K562 (cell line): ENCODE measurements around the gene CRLF1. TPM values are rescaled to one million over a fixed set of nuclear protein-coding genes. Genes with fewer than 3 reads are reported as not detected.

ENCODE experiments used
- ATAC-seq: fragments of 200-7000 bp; cut with Tn5 transposase; 3 replicates; pipeline ENCODE4 v1.9.1; 2020; ENCODE audit warnings: moderate library complexity
- BruUV-seq: library from RNA; stranded (reverse); fragments of 400-500 nt; replicated peaks from 2 replicates; lab custom pipeline; 2021; lab: Mats Ljungman, UMichigan
- CTCF ChIA-PET: fragments of 300-600 bp; formaldehyde crosslinking; extraction: SDS; loops from one replicate; lab custom pipeline; 2021; ENCODE audit warnings: low intra/inter-chr PET ratio; lab: Yijun Ruan, JAX
- POLR2A ChIA-PET: fragments of 300-600, 350-650 bp; sonication (Branson Sonifier 250); formaldehyde crosslinking; extraction: SDS; loops from one replicate; lab custom pipeline; 2021; ENCODE audit warnings: antibody characterized with exemption, inconsistent platforms; lab: Yijun Ruan, JAX
- DNase-seq, 4 experiments: peaks; one replicate each; pipeline versions ENCODE4 v3.0.0 to v3.0.0-alpha.2; 2011 to 2018; ENCODE audit warnings: low spot score in 3 of 4, mixed read lengths in 3 of 4; ENCODE audit errors: extremely low read depth in 1 of 4
- FAIRE-seq: peaks from 2 replicates; lab custom pipeline; 2011; peaks lifted over from hg19 to GRCh38; lab: Jason Lieb, UNC
- H2AFZ ChIP-seq: 2 replicates; pipeline ENCODE4 v1.6.0; 2011; ENCODE audit warnings: low read depth, low read length, control low read depth, inconsistent platforms
- H3K27ac ChIP-seq: fragments of 200-600 bp; 3 replicates; pipeline ENCODE4 v1.8.0; 2011; ENCODE audit warnings: low read depth, mild to moderate bottlenecking, control low read depth, inconsistent platforms, low read length, moderate library complexity, mixed read lengths; ENCODE audit errors: extremely low read depth
- H3K27me3 ChIP-seq, 2 experiments: fragments of 300-600 bp in 1 of 2; 2 replicates in 1 of 2; 3 replicates in 1 of 2; pipeline versions ENCODE4 v1.6.0 to v1.8.0; 2011; ENCODE audit warnings: inconsistent platforms in 2 of 2, low read length in 2 of 2, mild to moderate bottlenecking in 1 of 2, mixed read lengths in 1 of 2, moderate library complexity in 1 of 2; ENCODE audit not compliant: control insufficient read depth in 2 of 2, insufficient read depth in 2 of 2
- H3K36me3 ChIP-seq: fragments of 300-600 bp; 3 replicates; pipeline ENCODE4 v1.8.0; 2011; ENCODE audit warnings: mild to moderate bottlenecking, low read length, inconsistent platforms; ENCODE audit not compliant: control insufficient read depth, insufficient read depth
- H3K4me1 ChIP-seq, 2 experiments: fragments of 200-600 bp in 1 of 2; replicated peaks in 1 of 2; 2 replicates in 1 of 2; 3 replicates in 1 of 2; pipeline versions ENCODE4 v1.5.1 to v1.8.0; 2011; ENCODE audit warnings: inconsistent platforms in 2 of 2, low read length in 2 of 2, mild to moderate bottlenecking in 1 of 2, mixed read lengths in 1 of 2, moderate library complexity in 1 of 2; ENCODE audit not compliant: control insufficient read depth in 2 of 2, insufficient read depth in 2 of 2
- H3K4me2 ChIP-seq: 2 replicates; pipeline ENCODE4 v1.6.1; 2011; ENCODE audit warnings: low read length, control low read depth, inconsistent platforms, mixed read lengths; ENCODE audit not compliant: insufficient read depth
- H3K4me3 ChIP-seq: fragments of 200-600 bp; sonication (generic), shearing (Covaris generic); 2 replicates; pipeline ENCODE4 v1.5.1; 2016; ENCODE audit warnings: control low read depth, inconsistent platforms
- H3K79me2 ChIP-seq: fragments of 200-600 bp; 3 replicates; pipeline ENCODE4 v1.8.0; 2011; ENCODE audit warnings: low read length, inconsistent platforms; ENCODE audit not compliant: control insufficient read depth, insufficient read depth
- H3K9ac ChIP-seq, 2 experiments: 2 replicates each; pipeline versions ENCODE4 v1.6.0 to v1.6.1; 2011; ENCODE audit warnings: low read depth in 2 of 2, low read length in 2 of 2, control low read depth in 1 of 2, inconsistent platforms in 1 of 2, mild to moderate bottlenecking in 1 of 2, mixed read lengths in 1 of 2; ENCODE audit not compliant: insufficient read depth in 1 of 2
- H3K9me1 ChIP-seq: one replicate; pipeline ENCODE4 v1.6.0; 2011; ENCODE audit warnings: inconsistent platforms, mild to moderate bottlenecking, low read length, moderate library complexity; ENCODE audit not compliant: control insufficient read depth, insufficient read depth
- H3K9me3 ChIP-seq: replicated peaks from 2 replicates; pipeline ENCODE4 v1.5.1; 2011; ENCODE audit warnings: low read depth, low read length, inconsistent platforms; ENCODE audit not compliant: control insufficient read depth, insufficient read depth
- H4K20me1 ChIP-seq: replicated peaks from 2 replicates; pipeline ENCODE4 v1.6.1; 2011; ENCODE audit warnings: low read length, inconsistent platforms, mixed read lengths; ENCODE audit not compliant: control insufficient read depth, insufficient read depth
- ARNT ChIP-seq, 2 experiments: fragments of 450-650 bp; IDR thresholded peaks; 2 replicates each; pipeline ENCODE4 v1.6.1; 2016; ENCODE audit warnings: mild to moderate bottlenecking in 1 of 2
- EZH2 ChIP-seq: IDR thresholded peaks from 2 replicates; pipeline ENCODE4 v1.6.1; 2012; ENCODE audit warnings: low read depth, mild to moderate bottlenecking, inconsistent platforms, low read length, borderline replicate concordance
- FOS ChIP-seq: IDR thresholded peaks from 3 replicates; pipeline ENCODE4 v1.6.1; 2011; ENCODE audit not compliant: insufficient read length; ENCODE audit errors: extremely low read depth
- HDAC6 ChIP-seq: IDR thresholded peaks from 2 replicates; pipeline ENCODE4 v1.6.1; 2012; ENCODE audit warnings: low read depth, mild to moderate bottlenecking, control low read depth, inconsistent platforms, low read length, moderate library complexity
- ZBTB7A ChIP-seq: IDR thresholded peaks from 2 replicates; pipeline ENCODE4 v1.6.1; 2011; ENCODE audit warnings: low read depth, mild to moderate bottlenecking, low read length, moderate library complexity, borderline replicate concordance; ENCODE audit not compliant: control insufficient read depth
- ZFP30 ChIP-seq: fragments of 250-450 bp; sonication (Bioruptor Pico); IDR thresholded peaks from 2 replicates; pipeline ENCODE4 v1.8.0; 2022; ENCODE audit warnings: moderate library complexity, mild to moderate bottlenecking, inconsistent platforms, borderline replicate concordance
- WGBS: fragments of 100-300 bp; shearing (Covaris generic); methylation state at CpG from one replicate; pipeline ENCODE4 v1.1.6; 2016; ENCODE audit warnings: low coverage, mixed read lengths; ENCODE audit not compliant: insufficient coverage; ENCODE audit errors: missing lambda C conversion rate; 5-methylcytosine and 5-hydroxymethylcytosine counted together
- in situ Hi-C: fragments of 300-500 bp; cut with MboI; formaldehyde crosslinking; loops from 4 replicates; pipeline ENCODE4 v1.15.0; 2018; ENCODE audit warnings: inconsistent platforms, mixed read lengths
- intact Hi-C: fragments of 100-400 bp; cut with micrococcal nuclease; formaldehyde crosslinking; loops from 2 replicates; pipeline ENCODE4 v1.14.2; 2022
- polyA plus RNA-seq, 8 experiments: library from polyadenylated mRNA; depleted of rRNA in 4 of 8; stranded (reverse) in 5 of 8; unstranded in 3 of 8; fragments of >200 nt; fragmentation: Nextera tagmentation in 2 of 8; fragmentation: Illumina TruSeq in 1 of 8; extraction: Ambion mirVana in 2 of 8; extraction: Trizol in 1 of 8; gene quantifications; 2 replicates each; pipeline versions ENCODE4 v1.2.1 to v1.2.3, GENCODE V29; 2011 to 2014; ENCODE audit warnings: inconsistent platforms in 1 of 8, missing spikeins in 1 of 8
- total RNA-seq, 7 experiments: library from RNA; depleted of rRNA in 6 of 7; stranded (reverse); fragments of >200 nt in 6 of 7; fragmentation: Illumina TruSeq in 2 of 7; extraction: Trizol in 2 of 7; gene quantifications; 2 replicates each; pipeline versions ENCODE4 v1.2.1 to v1.2.3, GENCODE V29; 2011 to 2021; ENCODE audit warnings: low replicate concordance in 1 of 7
- TF ChIP-seq, protein P1 (sequence below): fragments of 450-650 bp; IDR thresholded peaks from 2 replicates; pipeline ENCODE4 v1.6.1; 2016; ENCODE audit warnings: antibody characterized with exemption
- TF ChIP-seq, protein P2 (sequence below): fragments of 450-650 bp; formaldehyde crosslinking; IDR thresholded peaks from 2 replicates; pipeline ENCODE4 v1.4.0; 2022; ENCODE audit warnings: missing genetic modification characterization

CRLF1 gene
- total and polyA plus RNA-seq, 9 of the 15 experiments (the other 6 are each of a cell fraction or from before 2014, with no cell fraction given) = 0.85 to 3.6 (median 1.7) TPM

DNA sequence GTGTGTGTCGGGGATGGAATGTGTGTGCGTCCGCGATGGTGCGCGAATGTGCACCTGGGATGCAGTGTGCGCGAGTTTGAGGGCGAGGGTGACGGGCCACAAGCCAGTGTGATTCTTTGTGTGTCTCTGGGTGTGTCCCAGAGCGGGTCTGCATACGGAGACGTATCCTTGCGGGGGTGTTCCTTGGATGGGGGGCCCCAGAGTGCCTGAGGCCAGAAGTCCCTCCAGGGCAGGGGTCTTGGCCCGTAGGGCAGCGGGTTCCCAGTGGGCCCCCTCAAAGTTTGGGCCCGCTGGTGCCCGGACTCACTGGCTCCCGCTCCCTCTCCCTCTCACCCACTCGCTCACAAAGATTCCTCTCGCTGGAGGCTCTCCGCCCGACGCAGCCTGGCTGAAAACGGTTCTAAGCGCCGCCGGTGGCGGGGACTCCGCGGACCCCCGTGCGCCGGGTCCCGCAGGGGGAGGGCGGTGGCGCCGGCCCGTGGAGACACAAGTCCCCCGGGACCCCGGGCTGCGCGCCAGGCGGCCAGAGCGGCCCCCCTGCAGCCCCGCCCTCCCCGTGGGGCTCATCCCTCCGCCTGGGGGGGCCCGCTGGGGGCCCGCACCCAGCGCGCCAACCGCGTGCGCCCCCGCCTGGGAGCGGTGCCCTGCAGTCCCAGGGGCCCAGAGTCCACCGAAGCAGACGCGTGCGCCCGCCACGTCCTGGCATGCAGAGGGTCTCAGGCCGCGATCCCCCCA is 886 bp downstream of the CRLF1 start:
- TF ChIP-seq FOS (no peak), EZH2 (0 out of 2 replicates have a peak, but pooled peaks have one; percentile 65)
- TF ChIP-seq, all 486 proteins: peak for 1
- Histone ChIP-seq H2AFZ (no peak overlapping the region), H3K9me1 (no peaks in the 10 kb centered on the region), H3K4me1 (peaks cover 0 to 49% of the 10 kb centered on the region in 2 experiments; a peak in 2 of 5 replicates), H3K4me2 (no peak overlapping the region), H3K27me3 (peaks cover 32 to 57% of the 10 kb centered on the region in 2 experiments), H4K20me1 (peaks cover 22% of the 10 kb centered on the region), H3K27ac (no peak overlapping the region), H3K9ac (no peak overlapping the region; a peak in 1 of 4 replicates), H3K9me3 (no peaks in the 10 kb centered on the region), H3K36me3 (no peaks in the 10 kb centered on the region), H3K79me2 (no peaks in the 10 kb centered on the region), H3K4me3 (no peak overlapping the region)
- no peak for ATAC-seq
- intact Hi-C loops = no loop called here
- ChIA-PET CTCF (no interaction called here), POLR2A (no interaction called here)
- no peak for FAIRE-seq
- DNase-seq = peak in 2 of 4 experiments; percentile 48 to 54
- WGBS = 14% methylated on average over 19 of the region's 65 CpGs
- in situ Hi-C loops = no loop called here
- BruUV-seq = no TSS peak

DNA sequence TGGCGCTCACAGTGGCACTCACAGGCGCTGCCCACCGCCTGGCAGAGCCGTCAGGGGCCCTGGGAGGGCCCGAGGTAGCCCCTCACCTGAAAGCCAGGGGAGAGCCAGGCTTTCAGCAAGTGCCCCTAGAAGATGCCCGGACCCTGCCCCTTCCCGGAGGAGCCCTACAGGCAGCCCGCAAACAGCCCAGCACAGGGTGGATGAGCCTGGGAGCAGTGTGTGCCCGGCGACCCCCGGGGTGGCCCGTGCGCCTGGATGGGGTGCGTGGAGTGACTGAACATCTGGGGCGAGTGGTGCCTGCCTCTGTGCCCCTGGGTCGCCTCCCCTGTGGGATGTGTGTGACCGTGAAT is 1.4 kb downstream of the CRLF1 start:
- CTCF ChIA-PET = no interaction called here
- intact Hi-C loops = no loop called here
- no peak for FAIRE-seq
- TF ChIP-seq ZBTB7A (0 out of 2 replicates have a peak, but pooled peaks have one; percentile 20), ZFP30 (CRISPR knock-in tag) (no peak), ARNT (IDR thresholded peaks at IDR 0.05) (no peak), HDAC6 (no peak)
- TF ChIP-seq, protein P1, sequence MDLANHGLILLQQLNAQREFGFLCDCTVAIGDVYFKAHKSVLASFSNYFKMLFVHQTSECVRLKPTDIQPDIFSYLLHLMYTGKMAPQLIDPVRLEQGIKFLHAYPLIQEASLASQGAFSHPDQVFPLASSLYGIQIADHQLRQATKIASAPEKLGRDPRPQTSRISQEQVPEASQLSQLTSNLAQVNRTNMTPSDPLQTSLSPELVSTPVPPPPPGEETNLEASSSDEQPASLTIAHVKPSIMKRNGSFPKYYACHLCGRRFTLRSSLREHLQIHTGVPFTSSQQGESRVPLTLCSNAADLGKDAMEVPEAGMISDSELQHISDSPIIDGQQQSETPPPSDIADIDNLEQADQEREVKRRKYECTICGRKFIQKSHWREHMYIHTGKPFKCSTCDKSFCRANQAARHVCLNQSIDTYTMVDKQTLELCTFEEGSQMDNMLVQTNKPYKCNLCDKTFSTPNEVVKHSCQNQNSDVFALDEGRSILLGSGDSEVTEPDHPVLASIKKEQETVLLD = no peak
- TF ChIP-seq, protein P2, sequence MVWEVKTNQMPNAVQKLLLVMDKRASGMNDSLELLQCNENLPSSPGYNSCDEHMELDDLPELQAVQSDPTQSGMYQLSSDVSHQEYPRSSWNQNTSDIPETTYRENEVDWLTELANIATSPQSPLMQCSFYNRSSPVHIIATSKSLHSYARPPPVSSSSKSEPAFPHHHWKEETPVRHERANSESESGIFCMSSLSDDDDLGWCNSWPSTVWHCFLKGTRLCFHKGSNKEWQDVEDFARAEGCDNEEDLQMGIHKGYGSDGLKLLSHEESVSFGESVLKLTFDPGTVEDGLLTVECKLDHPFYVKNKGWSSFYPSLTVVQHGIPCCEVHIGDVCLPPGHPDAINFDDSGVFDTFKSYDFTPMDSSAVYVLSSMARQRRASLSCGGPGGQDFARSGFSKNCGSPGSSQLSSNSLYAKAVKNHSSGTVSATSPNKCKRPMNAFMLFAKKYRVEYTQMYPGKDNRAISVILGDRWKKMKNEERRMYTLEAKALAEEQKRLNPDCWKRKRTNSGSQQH (CRISPR knock-in tag) = no peak
- TF ChIP-seq, all 486 proteins: peak for 1
- no peak overlapping the region for H2AFZ ChIP-seq
- in situ Hi-C loops = no loop called here
- H3K4me1 ChIP-seq = peaks cover 0 to 44% of the 10 kb centered on the region in 2 experiments; a peak in 2 of 5 replicates
- H3K4me3 ChIP-seq = no peak overlapping the region
- H3K79me2 ChIP-seq = no peaks in the 10 kb centered on the region
- POLR2A ChIA-PET = no interaction called here
- no peak overlapping the region for H3K27ac ChIP-seq
- BruUV-seq = no TSS peak
- no peak for DNase-seq
- ATAC-seq = no peak
- WGBS = 9% methylated on average over 17 of the region's 17 CpGs
- H3K9me1 ChIP-seq = no peaks in the 10 kb centered on the region
- no peaks in the 10 kb centered on the region for H3K36me3 ChIP-seq
- peaks cover 22% of the 10 kb centered on the region for H4K20me1 ChIP-seq
- no peak overlapping the region for H3K4me2 ChIP-seq
- 0 out of 4 replicates have a peak overlapping the region, but pooled peaks of 1 of the 2 experiments have one; percentile 17 for H3K9ac ChIP-seq
- no peaks in the 10 kb centered on the region for H3K9me3 ChIP-seq
- H3K27me3 ChIP-seq = peaks cover 26 to 53% of the 10 kb centered on the region in 2 experiments
